Heart right ventricle (tissue), 16 donors: ENCODE measurements around the gene GLMN. TPM values are rescaled to one million over a fixed set of nuclear protein-coding genes. Genes with fewer than 3 reads are reported as not detected.

ENCODE experiments used
- ATAC-seq, 8 donors: fragments of 200-7000 bp; cut with Tn5 transposase; one replicate each; pipeline ENCODE4 v1.9.1; 2020; ENCODE audit warnings: mild to moderate bottlenecking in 8 of 8, moderate library complexity in 8 of 8, moderate number of reproducible peaks in 1 of 8
- DNase-seq, 2 donors: peaks; one replicate each; pipeline ENCODE4 v3.0.0-alpha.2; 2020
- H3K27ac ChIP-seq, 10 donors: fragments of 200-600 bp; sonication (generic) in 2 of 10; one replicate each; pipeline versions ENCODE4 v1.5.0 to v1.8.0; 2020 to 2022; ENCODE audit warnings: mild to moderate bottlenecking in 3 of 10
- H3K27me3 ChIP-seq, 7 donors: fragments of 200-600 bp; one replicate each; pipeline ENCODE4 v1.8.0; 2021 to 2022; ENCODE audit warnings: mild to moderate bottlenecking in 2 of 7
- H3K36me3 ChIP-seq, 9 donors: fragments of 200-600 bp; sonication (generic) in 1 of 9; one replicate each; pipeline versions ENCODE4 v1.5.0 to v1.8.0; 2020 to 2022; ENCODE audit warnings: mild to moderate bottlenecking in 2 of 9
- H3K4me1 ChIP-seq, 9 donors: fragments of 200-600 bp; sonication (generic) in 1 of 9; one replicate each; pipeline versions ENCODE4 v1.5.0 to v1.8.0; 2020 to 2022; ENCODE audit warnings: mild to moderate bottlenecking in 4 of 9
- H3K4me3 ChIP-seq, 10 donors: fragments of 200-600 bp; sonication (generic) in 2 of 10; one replicate each; pipeline versions ENCODE4 v1.5.0 to v1.8.0; 2020 to 2022; ENCODE audit warnings: mild to moderate bottlenecking in 7 of 10, moderate library complexity in 2 of 10
- H3K9me3 ChIP-seq, 11 donors: fragments of 200-600 bp in 10 of 11; sonication (generic) in 2 of 11; one replicate each; pipeline versions ENCODE4 v1.5.0 to v1.8.0; 2013 to 2022; ENCODE audit warnings: mild to moderate bottlenecking in 2 of 11, control low read depth in 1 of 11, moderate library complexity in 1 of 11
- WGBS, 2 donors: extraction: QIAGEN DNeasy Blood & Tissue Kit; methylation state at CpG; one replicate each; pipeline ENCODE4 v1.1.7; 2013; ENCODE audit warnings: inconsistent platforms in 1 of 2; 5-methylcytosine and 5-hydroxymethylcytosine counted together
- intact Hi-C, 10 donors: fragments of 100-400 bp; cut with DNase I; formaldehyde crosslinking; loops; one replicate each; pipeline versions ENCODE4 v1.11.1 to v1.14.2; 2022
- polyA plus RNA-seq, 2 donors: library from polyadenylated mRNA; stranded (reverse); fragments of 200-250 nt; gene quantifications; one replicate each; pipeline ENCODE4 v1.2.3, GENCODE V29; 2013
- total RNA-seq, 10 donors: library from RNA; stranded (reverse); fragmentation: NEBNext Ultra II Directional in 3 of 10; extraction: Animal tissue kit (Norgen Biotek cat#: 25700) in 3 of 10; gene quantifications; one replicate each; pipeline versions ENCODE4 v1.2.1 to v1.2.4, GENCODE V29; 2021 to 2023
- TF ChIP-seq, protein P1 (sequence below), 9 donors: fragments of 200-600 bp; sonication (generic) in 2 of 9; IDR thresholded peaks; one replicate each; pipeline versions ENCODE4 v1.5.0 to v1.8.0; 2021 to 2022; ENCODE audit warnings: antibody characterized with exemption in 9 of 9, mild to moderate bottlenecking in 5 of 9, moderate library complexity in 1 of 9
- donor health status: Arrhythmogenic right ventricular cardiomyopathy.
- donor health status: ischemic (EF 13 %, LVEDD 7.1; RV severe dilation, severe dysfunction).
- donor health status: healthy with polysubstance abuse.
- donor health status: DM: no; HTN: yes; CAD: no.
- donor health status: DM: no; HTN: no; CAD: no.
- donor health status: ischemic (EF 25% LVEDD 6.9; RV normal size, moderate dysfunction).
- donor health status: ischemic (EF 25% LVEDD 5.7; RV mildly dilated, moderate dysfunction).
- donor health status: healthy.
- donor health status: DM: yes; HTN: yes; CAD: no.
- donor health status: Ischemic cardiomyopathy.
- donor health status: ischemic (EF 35%, LVEDD 5.7; RV mildly dilated, moderate dysfunction).
- donor health status: nonischemic (EF 11% LVEDD 7.7; RV severe dilation, severe dysfunction).
- donor health status: DM: yes; HTN: yes; CAD: no.
- donor health status: PGD.
- donor health status: ischemic (EF 29% LVEDD 5.4; RV normal size, mild dysfunction).
- donor health status: nonischemic (EF 23%, LVEDD 6.1; RV moderate dilation, normal function).

The GLMN gene
- total and polyA plus RNA-seq, 12 donors, result 4.4 to 33.0 (median 6.0) TPM

DNA sequence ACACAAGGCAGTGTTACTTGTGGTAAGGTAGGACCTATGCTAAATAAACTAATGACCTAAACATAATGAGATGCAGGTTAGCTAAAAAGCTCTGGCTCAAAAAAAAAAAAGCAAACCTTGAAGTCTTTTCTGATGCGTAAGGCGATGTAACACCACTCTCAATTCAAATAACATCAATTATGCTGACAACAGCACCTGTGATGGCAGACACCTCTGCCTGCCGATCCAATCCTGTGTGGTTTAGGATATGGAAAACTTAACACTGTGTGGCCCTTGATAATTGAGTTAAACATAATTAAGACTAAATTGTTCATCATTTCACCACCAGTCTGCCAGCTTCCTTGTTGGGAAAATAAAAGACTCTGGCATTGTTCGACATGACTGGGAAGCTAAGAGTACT lies 9.2 kb upstream of the GLMN start:
- 82 to 86% methylated on average over 4 of the region's 4 CpGs for WGBS, 2 donors
- Histone ChIP-seq H3K4me3 (no peak overlapping the region), H3K9me3 (no peaks in the 10 kb centered on the region), H3K27me3 (no peaks in the 10 kb centered on the region), H3K4me1 (no peaks in the 10 kb centered on the region), H3K36me3 (peaks cover 0 to 91% (median 26%) of the 10 kb centered on the region in 9 donors), H3K27ac (no peak overlapping the region)
- no peak for DNase-seq
- intact Hi-C loops, result loop anchor here in 3 of 10 donors (5.0 to 10.0 kb wide), 2 partner anchors 319 to 507 kb away; no protein-coding TSS in a partner anchor
- TF ChIP-seq, protein P1, sequence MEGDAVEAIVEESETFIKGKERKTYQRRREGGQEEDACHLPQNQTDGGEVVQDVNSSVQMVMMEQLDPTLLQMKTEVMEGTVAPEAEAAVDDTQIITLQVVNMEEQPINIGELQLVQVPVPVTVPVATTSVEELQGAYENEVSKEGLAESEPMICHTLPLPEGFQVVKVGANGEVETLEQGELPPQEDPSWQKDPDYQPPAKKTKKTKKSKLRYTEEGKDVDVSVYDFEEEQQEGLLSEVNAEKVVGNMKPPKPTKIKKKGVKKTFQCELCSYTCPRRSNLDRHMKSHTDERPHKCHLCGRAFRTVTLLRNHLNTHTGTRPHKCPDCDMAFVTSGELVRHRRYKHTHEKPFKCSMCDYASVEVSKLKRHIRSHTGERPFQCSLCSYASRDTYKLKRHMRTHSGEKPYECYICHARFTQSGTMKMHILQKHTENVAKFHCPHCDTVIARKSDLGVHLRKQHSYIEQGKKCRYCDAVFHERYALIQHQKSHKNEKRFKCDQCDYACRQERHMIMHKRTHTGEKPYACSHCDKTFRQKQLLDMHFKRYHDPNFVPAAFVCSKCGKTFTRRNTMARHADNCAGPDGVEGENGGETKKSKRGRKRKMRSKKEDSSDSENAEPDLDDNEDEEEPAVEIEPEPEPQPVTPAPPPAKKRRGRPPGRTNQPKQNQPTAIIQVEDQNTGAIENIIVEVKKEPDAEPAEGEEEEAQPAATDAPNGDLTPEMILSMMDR (IDR thresholded peaks at IDR 0.05), result no peak
- ATAC-seq, result no peak

DNA sequence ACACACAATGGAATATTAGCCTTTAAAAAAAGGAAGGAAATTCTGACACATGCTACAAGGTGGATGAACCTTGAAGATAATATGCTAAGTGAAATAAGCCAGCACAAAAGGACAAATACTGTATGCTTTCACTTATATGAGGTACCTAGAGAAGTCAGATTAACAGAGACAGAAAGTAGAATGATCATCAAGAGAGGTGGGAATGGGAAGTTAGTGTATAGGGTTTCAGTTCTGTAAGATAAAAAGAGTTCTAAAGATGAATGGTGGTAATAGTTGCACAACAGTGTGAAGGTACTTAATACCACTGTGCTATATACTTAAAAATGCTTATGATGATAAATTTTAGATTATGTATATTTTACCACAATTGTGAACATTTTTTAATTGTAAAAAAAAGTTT lies 7.2 kb upstream of the GLMN start:
- H3K36me3 ChIP-seq, result peaks cover 0 to 84% (median 26%) of the 10 kb centered on the region in 9 donors
- no peak overlapping the region for H3K27ac ChIP-seq
- DNase-seq (no peak), ATAC-seq (no peak)
- no peaks in the 10 kb centered on the region for H3K27me3 ChIP-seq
- peaks cover 0 to 3% (median 0%) of the 10 kb centered on the region in 9 donors for H3K4me1 ChIP-seq
- H3K4me3 ChIP-seq, result no peak overlapping the region
- H3K9me3 ChIP-seq, result no peaks in the 10 kb centered on the region
- intact Hi-C loops, result loop anchor here in 3 of 10 donors (5.0 to 10.0 kb wide), 2 partner anchors 321 to 509 kb away; no protein-coding TSS in a partner anchor
- TF ChIP-seq, protein P1 (IDR thresholded peaks at IDR 0.05), result no peak

DNA sequence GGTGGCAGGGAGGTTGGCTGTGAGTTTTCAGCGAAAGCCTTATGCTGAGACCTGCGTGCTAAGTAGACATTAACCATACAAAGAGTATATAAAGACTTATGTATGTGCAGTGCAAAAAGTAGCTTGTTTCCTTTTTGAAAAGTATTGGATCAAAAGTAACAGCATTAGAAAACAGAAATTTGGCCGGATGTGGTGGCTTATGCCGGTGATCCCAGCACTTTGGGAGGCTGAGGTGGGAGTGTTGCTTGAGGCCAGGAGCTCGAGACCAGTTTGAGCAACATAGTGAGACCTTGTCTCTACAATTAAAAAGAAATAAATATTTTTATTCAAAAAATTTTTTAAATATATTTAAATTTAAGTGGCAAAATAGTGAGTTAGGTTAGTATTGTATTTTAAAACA lies 2.2 kb upstream of the GLMN start:
- DNase-seq (no peak), ATAC-seq (no peak)
- 93 to 94% methylated on average over 5 of the region's 5 CpGs for WGBS, 2 donors
- intact Hi-C loops, result loop anchor here in 2 of 10 donors (10.0 kb wide), 1 partner anchor 514 kb away; no protein-coding TSS in a partner anchor
- H3K4me3 ChIP-seq, result no peak overlapping the region
- H3K4me1 ChIP-seq, result peaks cover 0 to 29% (median 20%) of the 10 kb centered on the region in 9 donors
- H3K36me3 ChIP-seq, result peaks cover 0 to 56% (median 17%) of the 10 kb centered on the region in 9 donors
- no peak overlapping the region for H3K27ac ChIP-seq
- no peaks in the 10 kb centered on the region for H3K27me3 ChIP-seq
- TF ChIP-seq, protein P1 (IDR thresholded peaks at IDR 0.05), result no peak
- H3K9me3 ChIP-seq, result no peaks in the 10 kb centered on the region

DNA sequence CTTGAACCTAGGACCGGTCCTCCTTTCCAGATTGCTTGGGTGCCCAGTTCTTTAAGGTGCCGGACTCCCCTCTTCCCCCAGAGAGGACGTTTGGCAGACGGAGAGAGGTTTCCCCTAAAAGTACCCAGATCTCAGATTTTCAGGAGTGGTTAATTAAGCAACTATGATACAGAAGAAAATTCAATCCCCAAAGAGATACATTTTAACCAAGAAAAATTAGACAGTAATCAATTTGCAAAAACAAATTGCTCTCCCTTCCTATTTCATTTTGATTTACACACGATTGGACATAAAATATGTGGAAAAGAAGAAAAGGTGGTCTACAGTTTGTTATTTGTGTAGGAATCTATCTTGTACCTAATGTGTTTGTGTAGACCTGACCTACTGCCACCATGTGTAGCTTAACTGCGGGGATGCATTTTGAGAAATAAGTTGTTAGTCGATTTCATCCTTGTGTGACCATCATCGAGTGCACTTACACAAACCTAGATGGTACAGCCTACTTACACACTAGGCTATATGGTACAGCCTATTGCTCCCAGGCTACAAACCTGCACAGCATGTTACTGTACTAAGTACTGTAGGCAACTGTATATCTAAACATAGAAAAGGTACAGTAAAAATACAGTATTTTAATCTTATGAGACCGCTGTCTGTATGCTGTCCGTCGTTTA lies 827 bp upstream of the GLMN start:
- peaks cover 0 to 54% (median 9%) of the 10 kb centered on the region in 9 donors for H3K36me3 ChIP-seq
- H3K4me1 ChIP-seq, result peaks cover 0 to 29% (median 20%) of the 10 kb centered on the region in 9 donors
- ATAC-seq (no peak), DNase-seq (no peak)
- peak overlapping the region in 9 of 10 donors; percentile 89 to 96 (median 94) for H3K27ac ChIP-seq
- intact Hi-C loops, result loop anchor here in 8 of 10 donors (2.0 to 10.0 kb wide), 6 partner anchors 305 to 895 kb away; partner anchors contain the start of genes CDC7 (in 3 of the 8) and HFM1 (in 1 of the 8)
- TF ChIP-seq, protein P1 (IDR thresholded peaks at IDR 0.05), result no peak
- H3K27me3 ChIP-seq, result no peaks in the 10 kb centered on the region
- no peaks in the 10 kb centered on the region for H3K9me3 ChIP-seq
- H3K4me3 ChIP-seq, result peak overlapping the region; percentile 65 to 93 (median 81)
- 46 to 51% methylated on average over 11 of the region's 11 CpGs for WGBS, 2 donors
